Measurements from ENCODE around the gene FCER2. TPM values are rescaled to one million over a fixed set of nuclear protein-coding genes. Genes with fewer than 3 reads are reported as not detected.

FCER2 gene
- total RNA-seq, 1 experiment from 2014 or later: 0.48 TPM

DNA sequence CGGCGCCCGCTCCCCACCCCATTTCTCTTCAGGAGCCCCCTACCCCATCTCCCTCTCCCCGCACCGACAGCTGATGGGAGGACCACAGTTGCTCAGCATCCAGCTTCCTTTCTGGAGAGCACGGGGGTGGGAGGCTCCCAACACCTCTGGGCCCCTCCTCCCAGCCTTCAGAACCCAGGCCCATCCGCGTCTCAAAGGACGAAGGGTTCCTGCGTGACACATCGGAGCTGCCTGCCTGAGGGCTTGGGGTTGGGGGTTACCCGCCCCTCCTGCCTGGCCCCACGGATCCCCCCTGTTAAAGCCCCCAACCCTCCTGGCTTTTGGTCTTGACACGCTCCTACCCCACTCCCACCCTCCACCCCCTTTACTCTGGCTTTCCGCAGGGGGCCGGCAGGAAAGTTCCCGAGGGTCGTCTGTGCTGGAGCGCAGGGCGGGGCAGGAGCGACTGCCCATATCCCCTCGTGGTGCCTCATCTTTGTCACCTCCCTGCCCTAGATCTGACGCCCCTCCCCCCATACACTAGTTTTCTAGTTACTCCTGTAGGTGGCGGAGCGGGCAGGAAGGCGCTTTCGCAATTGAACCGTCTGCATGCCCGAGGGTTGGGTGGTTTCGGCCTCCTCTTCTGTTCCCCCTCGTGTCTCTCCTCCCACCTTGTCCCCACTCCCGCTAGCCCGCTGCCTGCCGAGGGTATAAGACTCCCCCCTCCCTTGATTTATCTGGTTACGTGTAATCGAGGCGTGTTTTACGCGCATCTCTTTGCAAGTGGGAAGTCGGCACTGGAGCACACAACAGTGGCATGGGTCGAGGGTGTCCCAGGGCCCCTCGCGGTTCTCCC lies 20.4 kb downstream of the FCER2 start:
- H3K4me1 Mint-ChIP-seq: peaks cover 20% of the 10 kb centered on the region
- ATAC-seq (peak; percentile 63), DNase-seq (ENCODE audit: low spot score) (peak; percentile 84)
- H3K27ac Mint-ChIP-seq: peak overlapping the region; percentile 89
- H3K27me3 Mint-ChIP-seq (ENCODE audit: low read depth): peaks cover 29% of the 10 kb centered on the region
- POLR2A ChIA-PET: interaction anchor here (0.5 to 1.3 kb wide), 4 partner anchors 12 to 188 kb away, joined by 3 to 14 read pairs (median 5); no protein-coding TSS in a partner anchor
- H3K36me3 Mint-ChIP-seq: peaks cover 14% of the 10 kb centered on the region
- H3K9me3 Mint-ChIP-seq: no peaks in the 10 kb centered on the region
- CTCF ChIA-PET: interaction anchor here (0.6 to 2.7 kb wide), 94 partner anchors 8 to 582 kb away, joined by 3 to 99 read pairs (median 5); partner anchors contain the start of genes CAMSAP3, CD209, MAP2K7 and MCOLN1
- H3K4me3 Mint-ChIP-seq: peak overlapping the region; percentile 79
- no peak for TF ChIP-seq GTF2I (CRISPR knock-in tag; conservative IDR thresholded peaks at IDR 0.05)
- TF ChIP-seq, protein P1, sequence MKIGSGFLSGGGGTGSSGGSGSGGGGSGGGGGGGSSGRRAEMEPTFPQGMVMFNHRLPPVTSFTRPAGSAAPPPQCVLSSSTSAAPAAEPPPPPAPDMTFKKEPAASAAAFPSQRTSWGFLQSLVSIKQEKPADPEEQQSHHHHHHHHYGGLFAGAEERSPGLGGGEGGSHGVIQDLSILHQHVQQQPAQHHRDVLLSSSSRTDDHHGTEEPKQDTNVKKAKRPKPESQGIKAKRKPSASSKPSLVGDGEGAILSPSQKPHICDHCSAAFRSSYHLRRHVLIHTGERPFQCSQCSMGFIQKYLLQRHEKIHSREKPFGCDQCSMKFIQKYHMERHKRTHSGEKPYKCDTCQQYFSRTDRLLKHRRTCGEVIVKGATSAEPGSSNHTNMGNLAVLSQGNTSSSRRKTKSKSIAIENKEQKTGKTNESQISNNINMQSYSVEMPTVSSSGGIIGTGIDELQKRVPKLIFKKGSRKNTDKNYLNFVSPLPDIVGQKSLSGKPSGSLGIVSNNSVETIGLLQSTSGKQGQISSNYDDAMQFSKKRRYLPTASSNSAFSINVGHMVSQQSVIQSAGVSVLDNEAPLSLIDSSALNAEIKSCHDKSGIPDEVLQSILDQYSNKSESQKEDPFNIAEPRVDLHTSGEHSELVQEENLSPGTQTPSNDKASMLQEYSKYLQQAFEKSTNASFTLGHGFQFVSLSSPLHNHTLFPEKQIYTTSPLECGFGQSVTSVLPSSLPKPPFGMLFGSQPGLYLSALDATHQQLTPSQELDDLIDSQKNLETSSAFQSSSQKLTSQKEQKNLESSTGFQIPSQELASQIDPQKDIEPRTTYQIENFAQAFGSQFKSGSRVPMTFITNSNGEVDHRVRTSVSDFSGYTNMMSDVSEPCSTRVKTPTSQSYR (CRISPR knock-in tag; IDR thresholded peaks at IDR 0.05): peak; percentile 92
- TF ChIP-seq, protein P2, sequence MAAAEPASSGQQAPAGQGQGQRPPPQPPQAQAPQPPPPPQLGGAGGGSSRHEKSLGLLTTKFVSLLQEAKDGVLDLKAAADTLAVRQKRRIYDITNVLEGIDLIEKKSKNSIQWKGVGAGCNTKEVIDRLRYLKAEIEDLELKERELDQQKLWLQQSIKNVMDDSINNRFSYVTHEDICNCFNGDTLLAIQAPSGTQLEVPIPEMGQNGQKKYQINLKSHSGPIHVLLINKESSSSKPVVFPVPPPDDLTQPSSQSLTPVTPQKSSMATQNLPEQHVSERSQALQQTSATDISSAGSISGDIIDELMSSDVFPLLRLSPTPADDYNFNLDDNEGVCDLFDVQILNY (CRISPR knock-in tag; IDR thresholded peaks at IDR 0.05): no peak
- no peak for TF ChIP-seq FOXK1 (CRISPR knock-in tag; IDR thresholded peaks at IDR 0.05)
- TF ChIP-seq HMGXB4 (CRISPR knock-in tag; IDR thresholded peaks at IDR 0.05): peak; percentile 34; the same call in 1 of the 2 replicates

DNA sequence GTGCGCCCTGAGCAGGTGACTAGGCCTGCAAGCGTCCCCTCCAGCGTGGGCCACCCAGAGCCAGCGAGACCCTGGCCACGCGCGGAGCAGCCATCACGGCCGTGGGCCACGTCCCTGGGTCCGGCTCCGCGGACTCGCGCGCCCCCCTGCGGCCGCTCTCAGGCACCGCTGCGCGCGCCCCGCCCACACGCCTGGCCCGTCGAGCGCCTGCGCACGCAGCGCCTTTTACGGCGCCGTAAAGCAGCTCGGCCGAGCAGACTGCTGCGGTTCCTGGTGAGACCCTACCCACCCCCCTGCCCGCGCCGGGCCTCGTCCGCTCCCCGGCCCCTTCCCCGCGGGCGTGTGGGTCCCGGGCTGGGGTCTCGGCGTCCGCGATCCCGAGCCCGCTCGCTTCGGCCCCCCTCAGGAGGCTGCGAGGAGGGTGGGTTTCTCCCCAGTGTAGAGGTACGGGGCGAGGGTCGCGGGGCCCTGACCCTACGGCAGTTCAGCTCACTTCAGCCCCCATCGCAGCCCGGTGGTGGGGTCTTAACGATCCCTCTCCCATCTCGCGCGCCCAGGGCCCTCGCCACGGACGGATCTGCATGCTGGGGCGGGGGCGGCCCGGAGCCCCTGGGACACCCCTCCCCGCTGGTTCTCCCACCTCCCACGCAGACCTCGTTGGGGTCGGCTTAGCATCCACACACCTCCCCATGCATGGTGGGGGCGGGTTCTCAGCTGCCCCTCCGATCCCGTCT lies 21.2 kb downstream of the FCER2 start, which contains the start of gene TRAPPC5:
TSS of gene TRAPPC5 (plus strand) at position 228 of the 734 bp plus-strand sequence. CDS start 1,421 bp downstream, outside the sequence.
- CTCF ChIA-PET: interaction anchor here (0.6 to 2.7 kb wide), 93 partner anchors 9 to 581 kb away, joined by 3 to 99 read pairs (median 5); partner anchors contain the start of genes CAMSAP3, CD209, MAP2K7 and MCOLN1
- H3K4me1 Mint-ChIP-seq: peaks cover 16% of the 10 kb centered on the region
- H3K27me3 Mint-ChIP-seq (ENCODE audit: low read depth): peaks cover 37% of the 10 kb centered on the region
- H3K9me3 Mint-ChIP-seq: no peaks in the 10 kb centered on the region
- peaks cover 14% of the 10 kb centered on the region for H3K36me3 Mint-ChIP-seq
- DNase-seq (ENCODE audit: low spot score) (peak; percentile 86), ATAC-seq (peak; percentile 60)
- H3K4me3 Mint-ChIP-seq: peak within 1 kb of the TSS; percentile 79
- H3K27ac Mint-ChIP-seq: no peak within 1 kb of the TSS
- POLR2A ChIA-PET: interaction anchor here (0.6 to 1.3 kb wide), 4 partner anchors 109 to 188 kb away, joined by 3 to 14 read pairs (median 4); no protein-coding TSS in a partner anchor
- TF ChIP-seq ATF1 (CRISPR knock-in tag; IDR thresholded peaks at IDR 0.05): peak; percentile 34; the same call in 1 of the 2 replicates
- TF ChIP-seq NFE2L1 (CRISPR knock-in tag; IDR thresholded peaks at IDR 0.05): no peak
- peak; percentile 51 for TF ChIP-seq GABPB1 (CRISPR knock-in tag; IDR thresholded peaks at IDR 0.05)
- TF ChIP-seq MLX (CRISPR knock-in tag; IDR thresholded peaks at IDR 0.05): no peak
- TF ChIP-seq ARID4B (CRISPR knock-in tag; IDR thresholded peaks at IDR 0.05; ENCODE audit: borderline replicate concordance): peak; percentile 71; the same call in 1 of the 2 replicates
- TF ChIP-seq ZNF219 (CRISPR knock-in tag; IDR thresholded peaks at IDR 0.05; ENCODE audit: borderline replicate concordance): 0 out of 2 replicates have a peak, but pooled peaks have one; percentile 21
- TF ChIP-seq GTF2I (CRISPR knock-in tag; conservative IDR thresholded peaks at IDR 0.05): no peak
- TF ChIP-seq CREB1 (CRISPR knock-in tag; IDR thresholded peaks at IDR 0.05): no peak
- TF ChIP-seq, protein P2 (CRISPR knock-in tag; IDR thresholded peaks at IDR 0.05): peak; percentile 82
- TF ChIP-seq TEAD4 (CRISPR knock-in tag; IDR thresholded peaks at IDR 0.05): no peak
- 0 out of 2 replicates have a peak, but pooled peaks have one; percentile 31 for TF ChIP-seq CREM (CRISPR knock-in tag; IDR thresholded peaks at IDR 0.05)
- TF ChIP-seq TP53 (CRISPR knock-in tag; IDR thresholded peaks at IDR 0.05): peak; percentile 33; the same call in 1 of the 2 replicates
- TF ChIP-seq FOXK1 (CRISPR knock-in tag; IDR thresholded peaks at IDR 0.05): peak; percentile 68
- TF ChIP-seq MAX (CRISPR knock-in tag; IDR thresholded peaks at IDR 0.05): no peak; the same call in 1 of the 2 replicates
- TF ChIP-seq USF1 (CRISPR knock-in tag; IDR thresholded peaks at IDR 0.05): 0 out of 2 replicates have a peak, but pooled peaks have one; percentile 15

Measured in WTC11 (cell line).